GM12873 (cell line): ENCODE results near the gene HNF1A.

ENCODE experiments used
- TF ChIP-seq, protein P1 (sequence below): IDR thresholded peaks from 2 replicates; pipeline ENCODE4 v1.5.1; 2012; ENCODE audit warnings: low read depth, mild to moderate bottlenecking, moderate library complexity, low read length, control low read depth; ENCODE audit not compliant: insufficient read depth; ENCODE audit errors: missing control alignments

The HNF1A gene

DNA sequence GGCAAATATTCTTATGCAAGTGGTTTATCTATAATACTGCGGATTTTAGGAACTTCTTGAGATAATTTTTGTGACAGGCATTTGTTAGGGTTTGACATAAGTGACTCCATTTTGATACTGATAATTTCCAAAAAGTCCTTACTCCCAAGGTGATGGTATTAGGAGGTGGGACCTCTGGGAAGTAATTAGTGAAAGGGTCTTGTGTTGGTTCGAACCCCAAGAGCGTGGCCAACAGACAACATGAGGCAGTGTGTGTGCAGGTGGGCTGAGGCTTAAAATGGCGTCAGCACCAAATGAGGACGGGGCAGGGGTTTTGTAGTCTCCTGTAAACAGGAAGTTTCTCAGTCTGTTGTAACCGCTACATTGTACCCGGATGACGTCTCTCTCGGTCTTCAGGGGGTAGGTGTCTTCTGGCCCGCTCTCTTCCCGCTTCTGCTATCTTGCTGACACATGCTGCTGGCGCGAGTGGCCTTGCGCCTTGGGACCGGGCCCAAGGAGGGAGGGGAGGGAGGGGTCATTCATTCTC, 39.7 kb downstream of the HNF1A start:
- TF ChIP-seq, protein P1, sequence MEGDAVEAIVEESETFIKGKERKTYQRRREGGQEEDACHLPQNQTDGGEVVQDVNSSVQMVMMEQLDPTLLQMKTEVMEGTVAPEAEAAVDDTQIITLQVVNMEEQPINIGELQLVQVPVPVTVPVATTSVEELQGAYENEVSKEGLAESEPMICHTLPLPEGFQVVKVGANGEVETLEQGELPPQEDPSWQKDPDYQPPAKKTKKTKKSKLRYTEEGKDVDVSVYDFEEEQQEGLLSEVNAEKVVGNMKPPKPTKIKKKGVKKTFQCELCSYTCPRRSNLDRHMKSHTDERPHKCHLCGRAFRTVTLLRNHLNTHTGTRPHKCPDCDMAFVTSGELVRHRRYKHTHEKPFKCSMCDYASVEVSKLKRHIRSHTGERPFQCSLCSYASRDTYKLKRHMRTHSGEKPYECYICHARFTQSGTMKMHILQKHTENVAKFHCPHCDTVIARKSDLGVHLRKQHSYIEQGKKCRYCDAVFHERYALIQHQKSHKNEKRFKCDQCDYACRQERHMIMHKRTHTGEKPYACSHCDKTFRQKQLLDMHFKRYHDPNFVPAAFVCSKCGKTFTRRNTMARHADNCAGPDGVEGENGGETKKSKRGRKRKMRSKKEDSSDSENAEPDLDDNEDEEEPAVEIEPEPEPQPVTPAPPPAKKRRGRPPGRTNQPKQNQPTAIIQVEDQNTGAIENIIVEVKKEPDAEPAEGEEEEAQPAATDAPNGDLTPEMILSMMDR = no peak

DNA sequence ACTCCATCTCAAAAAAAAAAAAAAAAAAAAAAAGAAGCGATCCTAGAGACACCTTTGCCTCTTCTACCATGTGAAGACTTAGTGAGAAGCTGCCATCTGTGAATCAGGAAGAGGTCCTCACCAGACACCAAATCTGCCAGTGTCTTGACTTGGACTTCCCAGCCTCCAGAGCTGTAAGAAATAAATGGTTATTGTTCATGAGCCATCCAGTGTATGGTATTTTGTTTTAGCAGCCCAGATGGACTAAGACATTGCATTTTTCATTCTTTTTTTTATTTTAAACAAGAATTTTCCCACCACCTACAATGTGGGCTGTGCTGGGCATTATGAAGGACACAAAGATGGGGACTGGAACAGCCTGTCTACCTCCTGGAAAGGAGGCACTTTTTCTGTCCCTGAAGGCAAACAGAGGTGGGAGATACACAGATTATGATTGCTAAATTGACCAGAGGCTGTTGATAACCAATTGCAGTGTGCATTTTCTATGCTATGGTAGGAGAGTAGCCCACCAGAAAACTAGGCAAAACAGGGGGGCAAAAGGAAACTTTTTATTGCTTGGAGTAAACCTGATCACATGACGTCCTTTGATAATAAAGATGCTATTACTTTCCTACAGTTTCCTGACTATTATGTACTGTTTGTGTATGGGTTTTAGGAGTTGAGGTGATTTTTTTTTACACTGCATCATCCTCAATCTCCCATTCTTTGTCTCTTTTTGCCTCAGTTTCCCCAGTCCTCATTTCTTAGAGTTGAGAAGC, 40.7 kb downstream of the HNF1A start:
- TF ChIP-seq, protein P1 = no peak

DNA sequence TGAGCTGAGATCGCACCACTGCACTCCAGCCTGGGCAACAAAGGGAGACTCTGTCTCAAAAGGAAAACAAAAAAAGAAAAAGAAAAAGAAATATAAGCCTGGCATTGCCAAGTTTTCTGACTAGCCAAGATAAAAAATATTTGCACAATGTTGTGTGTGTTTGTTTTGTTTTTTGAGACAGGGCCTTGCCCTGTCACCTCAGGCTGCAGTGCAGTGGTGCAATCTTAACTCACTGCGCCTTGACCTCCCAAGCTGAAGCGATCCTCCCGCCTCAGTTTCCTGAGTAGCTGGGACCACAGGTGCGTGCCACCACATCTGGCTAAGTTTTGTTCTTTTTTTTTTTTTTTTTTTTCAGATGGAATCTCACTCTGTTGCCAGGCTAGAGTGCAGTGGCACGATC, 43.4 kb downstream of the HNF1A start:
- TF ChIP-seq, protein P1 = no peak

DNA sequence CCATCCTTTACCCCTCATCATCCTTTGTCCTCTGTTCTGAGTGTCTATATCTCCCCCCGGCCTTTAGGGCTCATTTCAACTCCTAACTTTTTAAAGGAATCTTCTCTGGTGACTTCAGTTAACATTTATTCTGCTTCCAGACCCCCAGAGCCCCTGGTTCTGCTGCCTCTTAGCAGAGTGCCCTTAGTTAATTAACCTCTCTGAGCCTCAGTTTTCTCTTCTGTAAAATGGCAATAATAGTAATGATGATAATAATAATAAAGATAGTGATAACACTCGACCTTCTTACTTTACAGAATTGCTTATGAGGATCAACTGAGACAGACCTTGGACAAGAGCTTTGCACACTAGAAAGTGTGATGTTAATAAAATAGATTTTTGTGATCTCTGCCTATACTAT, 44.4 kb downstream of the HNF1A start:
- TF ChIP-seq, protein P1 = no peak

DNA sequence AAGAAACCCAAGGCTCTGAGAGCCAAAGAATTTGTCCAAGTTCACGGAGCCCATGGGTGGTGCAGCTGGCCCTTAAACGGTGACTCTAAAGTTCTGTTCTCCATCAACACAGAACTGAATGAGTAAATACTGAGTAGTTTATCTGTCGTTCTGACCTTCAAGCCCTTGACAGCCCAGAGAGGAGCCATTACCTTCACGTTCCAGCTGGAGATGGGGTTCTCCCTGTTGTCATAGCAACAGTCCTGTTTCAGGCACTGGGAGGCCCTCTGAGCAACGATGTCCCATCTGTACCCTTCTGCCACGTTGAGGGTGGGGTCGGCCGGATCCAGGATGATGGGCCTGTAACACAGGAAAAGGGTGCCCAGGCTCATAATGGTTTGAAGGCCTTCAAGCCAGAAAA, 45.5 kb downstream of the HNF1A start:
- TF ChIP-seq, protein P1 = no peak

DNA sequence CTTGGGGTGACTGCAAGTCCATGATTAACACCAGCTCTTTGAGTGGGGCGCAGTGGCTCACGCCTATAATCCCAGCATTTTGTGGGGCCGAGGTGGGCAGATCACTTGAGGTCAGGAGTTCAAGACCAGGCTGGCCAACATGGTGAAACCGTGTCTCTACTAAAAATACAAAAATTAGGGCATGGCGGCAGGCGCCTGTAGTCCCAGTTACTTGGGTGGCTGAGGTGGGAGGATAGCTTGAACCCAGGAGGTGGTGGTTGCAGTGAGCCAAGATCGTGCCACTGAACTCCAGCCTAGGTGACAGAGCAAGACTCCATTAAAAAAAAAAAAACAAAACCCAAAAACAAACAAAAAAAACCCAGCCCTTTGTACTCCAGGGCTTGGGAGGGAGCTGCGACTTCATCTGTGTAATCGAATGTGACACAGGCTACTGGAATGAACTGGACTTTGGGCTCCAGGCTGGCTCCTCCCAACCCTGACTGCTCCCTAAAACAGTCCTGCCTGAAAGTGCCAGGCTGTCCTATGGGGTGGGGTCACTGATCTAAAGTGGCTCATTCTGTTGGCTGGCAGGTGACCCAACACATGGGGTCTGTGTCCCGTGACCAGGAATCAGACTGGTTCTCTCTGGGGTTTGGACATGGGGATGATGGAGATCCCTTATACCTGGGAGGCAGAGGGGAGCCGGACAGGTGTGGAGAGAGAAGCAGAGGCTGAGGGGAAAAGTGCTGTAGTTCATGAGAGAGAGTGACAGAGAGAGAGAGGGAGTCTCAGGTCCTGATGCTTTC, 47.3 kb downstream of the HNF1A start:
- TF ChIP-seq, protein P1 = no peak
